Colonic mucosa (tissue), 4 donors: Measurements from ENCODE around the gene ADK. TPM values are rescaled to one million over a fixed set of nuclear protein-coding genes. Genes with fewer than 3 reads are reported as not detected.

Experiments used
- DNase-seq: peaks from one replicate; pipeline ENCODE4 v3.0.0-alpha.2; 2020
- H3K27ac ChIP-seq: fragments of 200-600 bp; one replicate; pipeline ENCODE4 v1.8.0; 2021
- H3K27me3 ChIP-seq: fragments of 200-600 bp; one replicate; pipeline ENCODE4 v1.8.0; 2021
- H3K36me3 ChIP-seq: fragments of 200-600 bp; one replicate; pipeline ENCODE4 v1.8.0; 2021
- H3K4me1 ChIP-seq: fragments of 200-600 bp; one replicate; pipeline ENCODE4 v1.8.0; 2021; ENCODE audit warnings: mild to moderate bottlenecking
- H3K4me3 ChIP-seq: fragments of 200-600 bp; one replicate; pipeline ENCODE4 v1.8.0; 2021
- H3K9ac ChIP-seq, 2 donors: one replicate each; pipeline ENCODE4 v1.7.0; 2013; ENCODE audit warnings: control low read depth in 2 of 2, low read depth in 2 of 2, low read length in 2 of 2
- H3K9me3 ChIP-seq: fragments of 200-600 bp; one replicate; pipeline ENCODE4 v1.8.0; 2021
- intact Hi-C: fragments of 100-400 bp; cut with DNase I; formaldehyde crosslinking; loops from one replicate; pipeline ENCODE4 v1.14.1; 2022
- total RNA-seq, 2 donors: library from RNA; stranded (reverse); fragmentation: NEBNext Ultra II Directional in 1 of 2; extraction: Animal tissue kit (Norgen Biotek cat#: 25700) in 1 of 2; gene quantifications; one replicate each; pipeline ENCODE4 v1.2.1, GENCODE V29; 2021
- TF ChIP-seq, protein P1 (sequence below): fragments of 200-600 bp; IDR thresholded peaks from one replicate; pipeline ENCODE4 v1.8.0; 2022; ENCODE audit warnings: antibody characterized with exemption, mild to moderate bottlenecking
- donor health status: healthy.
- donor health status: DM: no; HTN: no; CAD: no.
- donor health status: DM: no; HTN: no; CAD: no.

ADK gene
- total RNA-seq, 2 donors from 2014 or later, result 20.2 to 27.6 TPM

DNA sequence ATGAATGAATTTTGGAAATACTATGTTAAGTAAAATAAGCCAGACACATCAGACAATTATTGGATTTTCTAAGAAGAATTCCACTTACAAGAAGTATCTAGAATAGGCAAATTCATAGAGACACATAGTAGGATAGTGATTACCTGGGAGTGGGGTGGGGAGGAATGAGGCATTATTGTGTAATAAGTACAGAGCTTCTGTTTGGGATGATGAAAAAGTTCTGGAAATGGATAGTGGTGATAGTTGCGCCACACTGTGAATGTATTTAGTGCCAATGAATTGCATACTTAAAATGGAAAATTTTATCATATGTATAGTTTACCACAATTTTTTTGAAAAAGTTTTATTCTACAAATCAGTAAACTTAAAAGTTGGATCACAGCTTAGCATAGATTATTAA lies 378.2 kb downstream of the ADK start:
- Histone ChIP-seq H3K27ac (no peak overlapping the region), H3K27me3 (no peaks in the 10 kb centered on the region), H3K9me3 (no peaks in the 10 kb centered on the region), H3K36me3 (no peaks in the 10 kb centered on the region), H3K4me3 (no peak overlapping the region), H3K9ac (no peak overlapping the region), H3K4me1 (no peaks in the 10 kb centered on the region)
- no peak for DNase-seq
- intact Hi-C loops, result no loop called here
- TF ChIP-seq, protein P1, sequence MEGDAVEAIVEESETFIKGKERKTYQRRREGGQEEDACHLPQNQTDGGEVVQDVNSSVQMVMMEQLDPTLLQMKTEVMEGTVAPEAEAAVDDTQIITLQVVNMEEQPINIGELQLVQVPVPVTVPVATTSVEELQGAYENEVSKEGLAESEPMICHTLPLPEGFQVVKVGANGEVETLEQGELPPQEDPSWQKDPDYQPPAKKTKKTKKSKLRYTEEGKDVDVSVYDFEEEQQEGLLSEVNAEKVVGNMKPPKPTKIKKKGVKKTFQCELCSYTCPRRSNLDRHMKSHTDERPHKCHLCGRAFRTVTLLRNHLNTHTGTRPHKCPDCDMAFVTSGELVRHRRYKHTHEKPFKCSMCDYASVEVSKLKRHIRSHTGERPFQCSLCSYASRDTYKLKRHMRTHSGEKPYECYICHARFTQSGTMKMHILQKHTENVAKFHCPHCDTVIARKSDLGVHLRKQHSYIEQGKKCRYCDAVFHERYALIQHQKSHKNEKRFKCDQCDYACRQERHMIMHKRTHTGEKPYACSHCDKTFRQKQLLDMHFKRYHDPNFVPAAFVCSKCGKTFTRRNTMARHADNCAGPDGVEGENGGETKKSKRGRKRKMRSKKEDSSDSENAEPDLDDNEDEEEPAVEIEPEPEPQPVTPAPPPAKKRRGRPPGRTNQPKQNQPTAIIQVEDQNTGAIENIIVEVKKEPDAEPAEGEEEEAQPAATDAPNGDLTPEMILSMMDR, result no peak

DNA sequence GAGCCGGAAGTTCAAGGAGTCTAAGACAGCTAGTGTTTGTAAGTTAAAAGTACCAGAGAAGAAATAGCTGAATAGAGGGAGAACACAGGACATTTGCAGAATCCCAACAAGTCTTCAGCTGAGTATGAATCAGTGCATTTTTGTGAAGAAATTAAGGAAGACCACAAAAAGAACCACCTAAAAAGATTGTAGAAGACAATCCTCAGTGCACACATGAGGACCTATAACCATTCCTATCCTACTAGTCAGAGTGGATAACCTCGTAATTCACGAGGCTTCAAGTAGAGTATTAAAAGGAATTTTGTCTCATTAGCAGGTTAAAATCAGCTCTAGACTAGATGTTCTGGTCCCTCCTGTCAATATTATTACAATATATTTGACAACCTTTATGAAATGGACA lies 380.0 kb downstream of the ADK start:
- H3K9ac ChIP-seq, result no peak overlapping the region
- no peaks in the 10 kb centered on the region for H3K9me3 ChIP-seq
- TF ChIP-seq, protein P1, result no peak
- no peak overlapping the region for H3K27ac ChIP-seq
- intact Hi-C loops, result no loop called here
- no peak for DNase-seq
- H3K36me3 ChIP-seq, result no peaks in the 10 kb centered on the region
- H3K4me3 ChIP-seq, result no peak overlapping the region
- H3K27me3 ChIP-seq, result no peaks in the 10 kb centered on the region
- no peaks in the 10 kb centered on the region for H3K4me1 ChIP-seq

DNA sequence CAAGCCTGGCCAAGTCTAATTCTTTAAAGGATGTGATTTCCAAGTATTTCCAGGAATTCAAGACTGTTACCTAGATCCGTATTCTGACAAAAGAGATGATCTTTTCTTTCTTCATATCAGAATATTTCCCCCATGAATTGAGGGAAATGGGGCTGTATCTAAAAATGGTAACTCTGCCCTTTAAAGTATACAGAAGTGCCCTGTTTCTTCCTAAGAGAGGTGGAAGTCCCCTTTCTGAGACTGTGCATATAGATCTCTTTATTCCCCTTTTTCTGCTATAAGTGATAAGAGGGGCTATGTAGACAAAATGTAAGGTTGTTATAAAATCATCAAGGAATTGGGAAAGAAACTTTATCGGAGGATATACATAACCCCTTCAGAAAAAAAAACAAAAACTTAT lies 388.3 kb downstream of the ADK start:
- no peaks in the 10 kb centered on the region for H3K9me3 ChIP-seq
- intact Hi-C loops, result no loop called here
- TF ChIP-seq, protein P1, result no peak
- no peak for DNase-seq
- no peak overlapping the region for H3K27ac ChIP-seq
- no peaks in the 10 kb centered on the region for H3K36me3 ChIP-seq
- H3K27me3 ChIP-seq, result no peaks in the 10 kb centered on the region
- no peaks in the 10 kb centered on the region for H3K4me1 ChIP-seq
- H3K9ac ChIP-seq, result no peak overlapping the region
- H3K4me3 ChIP-seq, result no peak overlapping the region

DNA sequence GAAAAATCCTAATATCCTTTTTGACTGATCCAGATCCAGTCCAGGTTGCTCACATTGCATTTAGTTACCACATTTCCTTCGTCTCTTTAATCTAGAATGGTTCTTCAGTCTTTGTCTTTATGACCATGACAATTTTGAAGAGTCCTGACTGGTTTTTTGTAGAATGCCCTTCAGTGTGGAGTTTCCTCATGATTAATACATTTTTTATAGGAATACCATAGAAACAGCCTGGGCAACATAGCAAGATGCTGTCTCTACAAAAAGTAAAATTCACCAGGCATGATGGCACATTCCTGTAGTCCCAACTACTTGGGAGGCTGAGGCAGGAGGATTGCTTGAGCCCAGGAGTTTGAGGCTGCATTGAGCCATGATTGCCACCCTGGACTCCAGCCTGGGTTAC lies 390.4 kb downstream of the ADK start:
- intact Hi-C loops, result no loop called here

DNA sequence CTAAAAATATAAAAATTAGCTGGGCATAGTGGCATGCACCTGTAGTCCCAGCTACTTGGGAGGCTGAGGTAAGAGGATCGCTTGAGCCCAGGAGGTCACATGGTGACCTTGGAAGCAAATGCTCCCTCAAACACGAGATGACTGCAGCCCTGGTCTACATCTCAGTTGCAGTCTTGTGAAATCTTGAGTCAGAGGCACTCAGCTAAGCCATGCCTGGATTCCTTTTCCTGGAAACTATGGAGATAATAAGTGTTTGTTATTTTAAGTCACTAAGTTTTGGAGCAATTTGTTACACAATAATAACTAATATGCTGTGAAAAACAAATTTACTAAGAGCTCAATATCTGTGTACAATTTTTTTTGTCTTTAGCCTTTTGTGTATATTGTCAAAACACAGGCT lies 391.1 kb downstream of the ADK start:
- intact Hi-C loops, result no loop called here
- Histone ChIP-seq H3K4me3 (no peak overlapping the region), H3K9ac (no peak overlapping the region), H3K9me3 (no peaks in the 10 kb centered on the region), H3K27me3 (no peaks in the 10 kb centered on the region), H3K36me3 (no peaks in the 10 kb centered on the region), H3K4me1 (no peaks in the 10 kb centered on the region), H3K27ac (no peak overlapping the region)
- DNase-seq, result no peak
- TF ChIP-seq, protein P1, result no peak

More for the DNA sequence above, 390.4 kb downstream of the ADK start:
- Histone ChIP-seq H3K9me3 (no peaks in the 10 kb centered on the region), H3K27ac (no peak overlapping the region), H3K4me1 (no peaks in the 10 kb centered on the region), H3K36me3 (no peaks in the 10 kb centered on the region), H3K4me3 (no peak overlapping the region), H3K9ac (no peak overlapping the region), H3K27me3 (no peaks in the 10 kb centered on the region)
- no peak for DNase-seq
- TF ChIP-seq, protein P1, result no peak

DNA sequence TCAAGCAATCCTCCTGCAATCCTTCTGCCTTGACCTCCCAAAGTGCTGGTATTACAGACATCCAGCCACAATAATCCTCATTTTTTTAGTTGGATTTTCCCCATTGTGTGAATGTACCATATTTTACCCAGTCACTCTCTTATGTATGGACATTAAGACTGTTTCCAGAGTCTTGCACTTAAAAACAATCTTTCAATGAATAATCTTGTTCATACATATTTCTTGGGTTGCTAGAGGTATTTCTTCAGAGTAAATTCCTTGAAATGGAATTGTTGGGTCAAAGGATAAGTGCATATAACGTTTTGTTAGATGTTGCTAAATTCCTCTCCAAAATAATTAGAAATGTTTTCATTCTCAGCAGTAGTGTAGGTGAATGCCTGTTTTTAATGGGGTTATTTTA lies 392.3 kb downstream of the ADK start:
- TF ChIP-seq, protein P1, result no peak
- Histone ChIP-seq H3K4me3 (no peak overlapping the region), H3K9me3 (no peaks in the 10 kb centered on the region), H3K4me1 (no peaks in the 10 kb centered on the region), H3K9ac (no peak overlapping the region), H3K36me3 (no peaks in the 10 kb centered on the region), H3K27me3 (no peaks in the 10 kb centered on the region), H3K27ac (no peak overlapping the region)
- no peak for DNase-seq
- intact Hi-C loops, result no loop called here
